Keratinocyte (primary cell): Measurements from ENCODE around the gene GPR3.

ENCODE experiments used
- CTCF ChIP-seq, 3 experiments: IDR thresholded peaks in 1 of 3; conservative IDR thresholded peaks in 1 of 3; optimal IDR thresholded peaks in 1 of 3; 2 replicates in 2 of 3; 3 replicates in 1 of 3; pipeline versions ENCODE3 to v1.5.1; 2011; ENCODE audit warnings: low read length in 3 of 3, mild to moderate bottlenecking in 3 of 3, moderate library complexity in 2 of 3, control low read depth in 1 of 3, inconsistent platforms in 1 of 3; ENCODE audit not compliant: insufficient read depth in 2 of 3; ENCODE audit errors: extremely low read depth in 1 of 3
- EZH2 ChIP-seq: IDR thresholded peaks from one replicate; pipeline ENCODE4 v1.6.1; 2012; ENCODE audit warnings: inconsistent platforms, mild to moderate bottlenecking, low read length, moderate library complexity

- TF ChIP-seq CTCF (optimal IDR thresholded peaks at IDR 0.05 in 1 of 3, IDR thresholded peaks at IDR 0.05 in 1 of 3, conservative IDR thresholded peaks at IDR 0.05 in 1 of 3; ENCODE audit: extremely low read depth in 1 of 3, insufficient read depth in 2 of 3, low read length in 3 of 3): no peak
- TF ChIP-seq EZH2: no peak
These were observed 52.2 kb downstream of the GPR3 start for GRCh38 chr1:27444632-27445031.
